ENCODE data around the gene UBE2G1. TPM values are rescaled to one million over a fixed set of nuclear protein-coding genes. Genes with fewer than 3 reads are reported as not detected.

UBE2G1 gene
- total and polyA plus RNA-seq, 2 of the 13 experiments (the other 11 are each of a cell fraction or from before 2014, with no cell fraction given): 27.9 to 42.6 TPM

DNA sequence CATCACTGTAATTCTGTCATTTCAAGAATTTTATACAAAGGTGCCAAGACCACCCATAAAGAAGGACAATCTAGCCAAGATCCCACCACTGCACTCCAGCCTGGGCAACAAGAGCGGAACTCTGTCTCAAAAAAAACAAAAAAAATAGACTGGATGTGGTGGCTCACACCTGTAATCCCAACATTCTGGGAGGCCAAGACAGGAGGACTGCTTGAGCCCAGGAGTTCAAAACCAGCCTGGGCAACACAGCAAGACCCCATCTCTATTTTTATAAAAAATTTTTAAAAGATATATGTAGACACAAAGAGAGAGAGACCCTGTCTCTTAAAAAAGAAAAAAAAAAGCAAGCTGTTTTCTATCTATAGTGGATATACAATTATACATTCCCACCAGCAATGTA is 8.8 kb downstream of the UBE2G1 start:
- FAIRE-seq (no peak), ATAC-seq (no peak), DNase-seq (ENCODE audit: low spot score) (no peak)
- peaks cover 1 to 2% of the 10 kb centered on the region in 2 experiments; a peak in 3 of 5 replicates for H3K36me3 ChIP-seq (replicated peaks in 1 of 2; ENCODE audit: control insufficient read depth in 1 of 2, insufficient read depth in 2 of 2, low read length in 2 of 2)
- peaks cover 89% of the 10 kb centered on the region for H3K79me2 ChIP-seq (ENCODE audit: insufficient read depth, low read length)
- H3K4me2 ChIP-seq (ENCODE audit: low read depth, low read length): no peak overlapping the region
- 100% methylated on average over 1 of the region's 1 CpG for WGBS (ENCODE audit: low lambda C conversion rate)
- intact Hi-C loops (cut with micrococcal nuclease; ENCODE audit: unreplicated experiment): no loop called here
- H3K9ac ChIP-seq (ENCODE audit: insufficient read depth, low read depth, low read length): no peak overlapping the region
- no peaks in the 10 kb centered on the region for H3K9me3 ChIP-seq (ENCODE audit: low read length)
- ChIA-PET POLR2A (no interaction called here), CTCF (ENCODE audit: low intra/inter-chr PET ratio, low total read pairs) (no interaction called here)
- no peak overlapping the region for H3K4me3 ChIP-seq (replicated peaks in 1 of 3; ENCODE audit: insufficient read depth in 1 of 3, low read depth in 2 of 3, low read length in 3 of 3)
- in situ Hi-C loops (cut with HindIII; ENCODE audit: extremely low pct_ligation_motif_present, low pct_unique_long_range_greater_than_20kb): no loop called here
- peaks cover 12% of the 10 kb centered on the region for H3K4me1 ChIP-seq (ENCODE audit: insufficient read depth, low read length)
- H3K27me3 ChIP-seq (ENCODE audit: control insufficient read depth in 1 of 2, insufficient read depth in 2 of 2, low read length in 2 of 2): no peaks in the 10 kb centered on the region
- peaks cover 27% of the 10 kb centered on the region for H4K20me1 ChIP-seq (ENCODE audit: insufficient read depth, low read length)
- no peak overlapping the region for H3K27ac ChIP-seq (ENCODE audit: extremely low read length, insufficient read depth, low read length)
- no TSS peak for BruUV-seq (replicated peaks)
- no peak overlapping the region for H2AFZ ChIP-seq (ENCODE audit: low read length)
- TF ChIP-seq RNF2 (conservative IDR thresholded peaks at IDR 0.05; ENCODE audit: low read depth) (no peak), SKI (IDR thresholded peaks at IDR 0.05; ENCODE audit: partially characterized antibody) (no peak), ADNP (CRISPR knock-in tag; IDR thresholded peaks at IDR 0.05) (no peak), ZNF747 (CRISPR knock-in tag; IDR thresholded peaks at IDR 0.05; ENCODE audit: borderline replicate concordance) (no peak), CENPT (CRISPR knock-in tag; IDR thresholded peaks at IDR 0.05; ENCODE audit: low read depth) (no peak), ZNF569 (CRISPR knock-in tag; IDR thresholded peaks at IDR 0.05; ENCODE audit: borderline replicate concordance) (no peak), KLF9 (CRISPR knock-in tag; IDR thresholded peaks at IDR 0.05; ENCODE audit: low read depth) (no peak), NFYB (CRISPR knock-in tag; IDR thresholded peaks at IDR 0.05) (no peak), MED8 (CRISPR knock-in tag; IDR thresholded peaks at IDR 0.05; ENCODE audit: insufficient replicate concordance) (no peak), ZNF790 (CRISPR knock-in tag; IDR thresholded peaks at IDR 0.05; ENCODE audit: borderline replicate concordance) (no peak)
- TF ChIP-seq, protein P1, sequence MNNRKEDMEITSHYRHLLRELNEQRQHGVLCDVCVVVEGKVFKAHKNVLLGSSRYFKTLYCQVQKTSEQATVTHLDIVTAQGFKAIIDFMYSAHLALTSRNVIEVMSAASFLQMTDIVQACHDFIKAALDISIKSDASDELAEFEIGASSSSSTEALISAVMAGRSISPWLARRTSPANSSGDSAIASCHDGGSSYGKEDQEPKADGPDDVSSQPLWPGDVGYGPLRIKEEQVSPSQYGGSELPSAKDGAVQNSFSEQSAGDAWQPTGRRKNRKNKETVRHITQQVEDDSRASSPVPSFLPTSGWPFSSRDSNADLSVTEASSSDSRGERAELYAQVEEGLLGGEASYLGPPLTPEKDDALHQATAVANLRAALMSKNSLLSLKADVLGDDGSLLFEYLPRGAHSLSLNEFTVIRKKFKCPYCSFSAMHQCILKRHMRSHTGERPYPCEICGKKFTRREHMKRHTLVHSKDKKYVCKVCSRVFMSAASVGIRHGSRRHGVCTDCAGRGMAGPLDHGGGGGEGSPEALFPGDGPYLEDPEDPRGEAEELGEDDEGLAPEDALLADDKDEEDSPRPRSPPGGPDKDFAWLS (CRISPR knock-in tag; IDR thresholded peaks at IDR 0.05; ENCODE audit: borderline replicate concordance): no peak
- TF ChIP-seq, protein P2, sequence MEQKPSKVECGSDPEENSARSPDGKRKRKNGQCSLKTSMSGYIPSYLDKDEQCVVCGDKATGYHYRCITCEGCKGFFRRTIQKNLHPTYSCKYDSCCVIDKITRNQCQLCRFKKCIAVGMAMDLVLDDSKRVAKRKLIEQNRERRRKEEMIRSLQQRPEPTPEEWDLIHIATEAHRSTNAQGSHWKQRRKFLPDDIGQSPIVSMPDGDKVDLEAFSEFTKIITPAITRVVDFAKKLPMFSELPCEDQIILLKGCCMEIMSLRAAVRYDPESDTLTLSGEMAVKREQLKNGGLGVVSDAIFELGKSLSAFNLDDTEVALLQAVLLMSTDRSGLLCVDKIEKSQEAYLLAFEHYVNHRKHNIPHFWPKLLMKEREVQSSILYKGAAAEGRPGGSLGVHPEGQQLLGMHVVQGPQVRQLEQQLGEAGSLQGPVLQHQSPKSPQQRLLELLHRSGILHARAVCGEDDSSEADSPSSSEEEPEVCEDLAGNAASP (CRISPR knock-in tag; IDR thresholded peaks at IDR 0.05; ENCODE audit: borderline replicate concordance): no peak
- TF ChIP-seq, protein P3, sequence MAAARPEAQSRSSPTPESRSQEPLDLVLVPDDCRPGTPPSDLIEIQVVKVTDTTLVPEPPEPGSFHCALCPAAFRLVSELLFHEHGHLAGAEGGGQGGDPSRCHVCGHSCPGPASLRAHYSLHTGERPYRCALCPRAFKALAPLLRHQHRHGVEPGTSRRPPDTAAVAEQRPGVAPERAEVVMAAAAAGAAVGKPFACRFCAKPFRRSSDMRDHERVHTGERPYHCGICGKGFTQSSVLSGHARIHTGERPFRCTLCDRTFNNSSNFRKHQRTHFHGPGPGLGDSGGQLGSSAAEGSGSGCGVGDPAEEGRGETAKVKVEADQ (CRISPR knock-in tag; IDR thresholded peaks at IDR 0.05; ENCODE audit: borderline replicate concordance): no peak
- TF ChIP-seq, protein P4, sequence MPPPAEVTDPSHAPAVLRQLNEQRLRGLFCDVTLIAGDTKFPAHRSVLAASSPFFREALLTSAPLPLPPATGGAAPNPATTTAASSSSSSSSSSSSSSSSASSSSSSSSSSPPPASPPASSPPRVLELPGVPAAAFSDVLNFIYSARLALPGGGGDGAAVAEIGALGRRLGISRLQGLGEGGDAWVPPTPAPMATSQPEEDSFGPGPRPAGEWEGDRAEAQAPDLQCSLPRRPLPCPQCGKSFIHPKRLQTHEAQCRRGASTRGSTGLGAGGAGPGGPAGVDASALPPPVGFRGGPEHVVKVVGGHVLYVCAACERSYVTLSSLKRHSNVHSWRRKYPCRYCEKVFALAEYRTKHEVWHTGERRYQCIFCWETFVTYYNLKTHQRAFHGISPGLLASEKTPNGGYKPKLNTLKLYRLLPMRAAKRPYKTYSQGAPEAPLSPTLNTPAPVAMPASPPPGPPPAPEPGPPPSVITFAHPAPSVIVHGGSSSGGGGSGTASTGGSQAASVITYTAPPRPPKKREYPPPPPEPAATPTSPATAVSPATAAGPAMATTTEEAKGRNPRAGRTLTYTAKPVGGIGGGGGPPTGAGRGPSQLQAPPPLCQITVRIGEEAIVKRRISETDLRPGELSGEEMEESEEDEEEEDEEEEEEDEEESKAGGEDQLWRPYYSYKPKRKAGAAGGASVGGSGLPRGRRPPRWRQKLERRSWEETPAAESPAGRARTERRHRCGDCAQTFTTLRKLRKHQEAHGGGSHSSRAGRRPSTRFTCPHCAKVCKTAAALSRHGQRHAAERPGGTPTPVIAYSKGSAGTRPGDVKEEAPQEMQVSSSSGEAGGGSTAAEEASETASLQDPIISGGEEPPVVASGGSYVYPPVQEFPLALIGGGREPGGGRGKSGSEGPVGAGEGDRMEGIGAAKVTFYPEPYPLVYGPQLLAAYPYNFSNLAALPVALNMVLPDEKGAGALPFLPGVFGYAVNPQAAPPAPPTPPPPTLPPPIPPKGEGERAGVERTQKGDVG (CRISPR knock-in tag; IDR thresholded peaks at IDR 0.05; ENCODE audit: borderline replicate concordance): no peak
- TF ChIP-seq, protein P5, sequence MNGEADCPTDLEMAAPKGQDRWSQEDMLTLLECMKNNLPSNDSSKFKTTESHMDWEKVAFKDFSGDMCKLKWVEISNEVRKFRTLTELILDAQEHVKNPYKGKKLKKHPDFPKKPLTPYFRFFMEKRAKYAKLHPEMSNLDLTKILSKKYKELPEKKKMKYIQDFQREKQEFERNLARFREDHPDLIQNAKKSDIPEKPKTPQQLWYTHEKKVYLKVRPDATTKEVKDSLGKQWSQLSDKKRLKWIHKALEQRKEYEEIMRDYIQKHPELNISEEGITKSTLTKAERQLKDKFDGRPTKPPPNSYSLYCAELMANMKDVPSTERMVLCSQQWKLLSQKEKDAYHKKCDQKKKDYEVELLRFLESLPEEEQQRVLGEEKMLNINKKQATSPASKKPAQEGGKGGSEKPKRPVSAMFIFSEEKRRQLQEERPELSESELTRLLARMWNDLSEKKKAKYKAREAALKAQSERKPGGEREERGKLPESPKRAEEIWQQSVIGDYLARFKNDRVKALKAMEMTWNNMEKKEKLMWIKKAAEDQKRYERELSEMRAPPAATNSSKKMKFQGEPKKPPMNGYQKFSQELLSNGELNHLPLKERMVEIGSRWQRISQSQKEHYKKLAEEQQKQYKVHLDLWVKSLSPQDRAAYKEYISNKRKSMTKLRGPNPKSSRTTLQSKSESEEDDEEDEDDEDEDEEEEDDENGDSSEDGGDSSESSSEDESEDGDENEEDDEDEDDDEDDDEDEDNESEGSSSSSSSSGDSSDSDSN (CRISPR knock-in tag; IDR thresholded peaks at IDR 0.05): no peak

All from HepG2 (cell line).